OCI-M2 (cell line): ENCODE data around the gene UBE2H.
A peak's percentile ranks its signal among the peaks of the same experiment; 100 is the strongest.

Source experiments
- DNase-seq: peaks from one replicate; lab custom pipeline; 2025; ENCODE audit not compliant: unreplicated experiment; lab: John Stamatoyannopoulos, UW

The UBE2H gene

DNA sequence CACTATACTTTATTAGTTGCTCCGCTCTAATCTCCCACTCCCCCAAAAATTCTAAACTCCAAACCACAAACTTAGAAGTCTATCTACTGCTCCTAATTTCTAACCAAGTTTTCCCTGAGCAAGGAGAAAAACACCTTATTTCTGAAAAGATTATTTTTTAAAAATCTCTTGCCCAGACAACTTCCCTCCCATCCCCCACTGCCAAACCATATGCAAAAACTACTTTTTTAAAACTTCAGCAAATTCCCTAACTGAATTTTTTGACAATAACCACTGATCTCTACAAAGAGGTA, 1.9 kb downstream of the UBE2H start:
- DNase-seq = no peak

DNA sequence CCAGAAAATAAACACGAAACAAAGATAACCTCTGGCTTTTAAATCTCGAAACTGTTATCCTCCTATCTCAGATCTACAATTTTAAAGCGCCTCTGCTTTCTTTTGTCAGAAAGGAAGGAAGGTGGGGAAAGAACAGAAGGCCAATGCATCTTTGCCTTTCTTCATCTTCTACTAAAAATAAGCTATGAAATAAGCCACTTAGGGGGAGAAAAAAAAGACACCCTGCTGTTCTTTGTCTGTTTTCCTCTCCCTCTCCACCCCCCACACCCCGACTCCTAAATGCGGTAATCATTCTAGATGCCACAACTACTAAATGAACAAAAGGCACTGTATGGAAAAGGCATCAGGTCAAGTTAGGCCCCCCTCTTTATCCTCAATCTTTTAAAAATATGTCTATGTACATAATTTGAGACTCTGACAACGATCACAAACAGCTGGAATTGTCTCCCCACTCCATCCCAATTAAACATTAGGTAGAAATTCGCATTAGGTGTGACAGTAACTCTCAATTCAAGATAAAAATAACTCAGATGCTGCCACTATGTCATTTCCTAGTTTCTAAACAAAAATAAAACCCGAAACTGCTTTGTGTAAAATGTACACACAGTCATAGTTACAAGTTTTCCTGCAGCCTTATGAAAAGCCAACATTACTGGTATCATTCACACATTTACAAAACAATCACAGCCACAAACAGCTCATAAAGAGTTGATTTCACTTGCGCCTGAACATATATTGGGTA, 2.4 kb downstream of the UBE2H start:
- no peak for DNase-seq

DNA sequence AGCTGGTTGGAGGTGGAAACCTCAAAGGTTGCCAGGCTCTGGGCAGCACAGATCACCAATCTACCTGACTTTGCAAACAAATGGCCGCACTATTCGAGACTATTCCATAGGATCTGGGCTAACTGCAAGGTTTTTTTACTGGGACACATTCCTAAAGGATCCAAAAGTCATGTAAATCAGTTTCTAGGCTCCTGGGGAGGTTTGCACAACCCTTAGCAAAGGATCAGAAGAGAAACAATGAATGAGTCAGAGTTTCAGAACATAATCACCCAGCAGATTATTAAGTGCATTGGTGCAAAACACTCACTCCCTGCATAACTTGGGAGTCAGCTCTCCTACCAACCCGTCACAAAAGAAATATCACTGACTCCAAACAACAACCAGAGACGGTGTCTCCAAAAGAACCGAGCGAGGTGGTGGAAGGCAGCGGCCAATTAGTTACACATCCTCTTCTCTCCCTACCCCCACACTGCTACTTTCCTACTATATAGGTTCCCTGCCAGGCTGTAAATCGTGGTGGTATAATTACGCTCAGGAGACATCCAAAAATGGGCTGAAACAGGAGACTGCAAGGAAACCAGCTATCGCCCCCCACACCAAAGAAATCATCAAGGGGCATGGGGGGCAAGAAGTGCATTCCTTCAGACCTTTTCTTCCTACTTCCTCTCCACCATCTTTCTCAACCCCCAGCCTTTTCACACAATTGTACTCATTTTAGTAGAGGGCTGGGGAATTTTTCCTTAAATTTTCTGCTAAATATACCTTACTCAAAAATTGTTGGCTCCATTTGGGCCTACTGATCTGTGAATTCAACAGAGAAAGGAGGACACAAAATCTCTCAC, 3.2 kb downstream of the UBE2H start:
- DNase-seq = no peak

DNA sequence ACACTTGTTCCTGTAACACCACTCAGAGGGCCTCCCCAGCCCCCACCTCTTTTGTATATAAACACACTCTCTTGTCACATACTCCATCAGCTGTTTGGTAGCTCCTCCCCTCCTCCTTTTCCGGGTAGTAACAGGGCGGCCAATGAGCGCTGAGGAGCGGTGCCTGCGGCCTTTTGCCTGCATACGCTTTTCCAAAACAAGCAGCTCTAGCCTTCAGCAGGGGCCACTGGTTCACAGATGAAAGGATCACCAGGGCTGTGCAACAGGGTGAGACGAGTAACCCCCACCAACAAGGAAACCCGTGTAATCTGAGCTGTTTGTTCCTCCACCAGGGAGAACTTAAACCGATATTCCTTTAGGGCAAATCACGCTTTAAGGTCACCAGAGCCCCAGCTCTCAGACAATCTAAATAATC, 3.9 kb downstream of the UBE2H start:
- peak; percentile 41 for DNase-seq

DNA sequence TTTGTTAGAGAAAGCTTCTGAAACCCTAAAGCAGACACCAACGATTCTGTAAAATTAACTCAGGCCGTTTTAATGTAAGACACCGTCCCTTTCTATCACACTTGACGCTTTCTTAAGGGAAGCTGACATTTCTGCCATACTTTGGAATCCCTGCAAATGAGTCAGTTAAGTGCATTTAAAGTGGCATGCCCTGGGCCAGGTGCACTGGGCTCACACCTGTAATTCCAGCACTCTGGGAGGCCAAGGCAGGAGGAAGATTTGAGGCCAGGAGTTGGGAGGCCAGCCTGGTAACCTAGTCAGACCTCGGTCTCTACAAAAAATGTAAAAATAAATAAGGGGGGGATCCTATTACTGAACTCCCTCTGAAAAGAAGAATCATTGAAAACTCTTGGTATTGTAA, 4.4 kb downstream of the UBE2H start:
- DNase-seq = no peak

DNA sequence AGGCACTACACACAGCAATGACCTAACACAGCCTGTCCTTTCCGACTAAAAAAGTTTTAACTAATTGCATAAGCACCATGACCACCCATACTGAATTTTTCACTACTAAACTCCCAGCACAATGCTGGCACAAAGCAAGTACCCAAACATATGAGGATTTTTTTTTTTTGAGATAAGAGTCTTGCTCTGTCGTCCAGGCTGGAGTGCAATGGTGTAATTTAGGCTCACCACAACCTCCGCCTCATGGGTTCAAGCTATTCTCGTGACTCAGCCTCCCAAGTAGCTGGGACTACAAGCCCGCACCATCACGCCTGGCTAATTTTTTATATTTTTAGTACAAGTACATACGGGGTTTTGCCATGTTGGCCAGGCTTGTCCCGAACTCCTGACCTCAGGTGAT, 5.1 kb downstream of the UBE2H start:
- no peak for DNase-seq

DNA sequence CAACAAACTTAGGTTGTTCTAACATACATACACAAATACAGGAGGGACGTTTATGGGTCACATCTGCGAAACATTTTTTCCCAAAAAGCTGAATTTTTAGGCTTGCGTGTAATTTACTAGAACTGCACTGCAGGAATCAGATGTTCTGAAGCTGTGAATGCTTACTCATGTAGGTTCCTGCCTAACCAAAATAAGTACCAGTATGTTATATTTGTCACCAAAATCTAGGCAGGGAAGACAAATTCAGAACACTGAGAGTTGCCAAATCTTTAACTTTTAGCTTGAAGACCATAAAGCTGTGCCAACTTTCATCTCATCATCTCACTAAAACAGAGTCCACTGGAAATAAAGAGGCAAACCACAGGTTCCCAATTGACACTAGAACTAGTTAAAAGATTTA, 5.7 kb downstream of the UBE2H start:
- no peak for DNase-seq

DNA sequence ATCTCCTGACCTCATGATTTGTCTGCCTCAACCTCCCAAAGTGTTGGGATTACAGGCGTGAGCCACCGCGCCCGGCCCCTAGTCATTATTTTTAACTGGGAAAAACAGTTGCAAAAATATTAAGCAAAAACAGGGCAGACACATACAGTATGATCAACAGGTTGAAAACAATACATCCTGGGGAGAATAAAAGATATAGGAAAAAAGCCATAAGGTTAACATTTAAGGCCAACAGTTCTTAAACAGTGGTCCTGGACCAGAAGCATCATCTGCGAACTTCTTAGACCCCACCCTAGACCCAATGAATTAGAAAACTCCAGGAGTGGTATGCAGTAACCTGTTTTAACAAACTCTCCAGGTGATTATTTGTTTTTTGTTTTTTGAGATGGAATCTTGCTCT, 6.5 kb downstream of the UBE2H start:
- no peak for DNase-seq

DNA sequence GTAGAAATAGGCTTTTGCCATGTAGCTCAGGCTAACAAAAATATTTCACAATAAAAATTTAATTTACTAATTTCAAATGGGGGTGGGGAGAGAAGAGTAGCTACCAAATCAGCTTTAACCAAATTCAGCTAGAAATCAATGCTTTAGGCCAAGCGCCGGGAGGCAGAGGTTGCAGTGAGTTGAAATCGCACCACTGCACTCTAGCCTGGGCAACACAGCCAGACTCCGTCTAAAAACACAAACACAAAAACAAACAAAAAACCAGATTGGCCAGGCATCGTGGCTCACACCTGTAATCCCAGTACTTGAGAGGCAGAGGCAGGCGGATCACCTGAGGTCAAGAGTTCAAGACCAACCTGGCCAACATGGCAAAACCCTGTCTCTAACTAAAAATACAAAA, 9.4 kb downstream of the UBE2H start:
- DNase-seq = no peak

DNA sequence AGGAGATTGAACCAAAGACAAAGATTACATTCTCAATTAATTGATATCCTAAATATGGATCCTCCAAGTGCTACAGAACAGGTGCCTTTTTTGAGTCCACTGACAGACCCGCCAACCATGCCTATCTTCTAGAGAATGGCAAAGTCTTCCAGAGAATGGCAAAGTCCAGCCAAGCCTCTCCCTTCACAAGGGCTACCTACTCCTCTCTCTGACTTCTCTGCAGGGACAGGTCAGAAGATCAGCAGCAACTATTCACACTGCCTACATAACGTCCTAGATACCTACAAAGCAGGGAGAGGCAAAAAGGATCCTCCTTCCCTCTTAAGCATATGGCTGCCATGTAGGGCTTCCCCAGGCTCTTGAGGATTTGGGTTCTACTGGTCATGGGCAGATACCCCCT, 12.4 kb downstream of the UBE2H start:
- DNase-seq = no peak

DNA sequence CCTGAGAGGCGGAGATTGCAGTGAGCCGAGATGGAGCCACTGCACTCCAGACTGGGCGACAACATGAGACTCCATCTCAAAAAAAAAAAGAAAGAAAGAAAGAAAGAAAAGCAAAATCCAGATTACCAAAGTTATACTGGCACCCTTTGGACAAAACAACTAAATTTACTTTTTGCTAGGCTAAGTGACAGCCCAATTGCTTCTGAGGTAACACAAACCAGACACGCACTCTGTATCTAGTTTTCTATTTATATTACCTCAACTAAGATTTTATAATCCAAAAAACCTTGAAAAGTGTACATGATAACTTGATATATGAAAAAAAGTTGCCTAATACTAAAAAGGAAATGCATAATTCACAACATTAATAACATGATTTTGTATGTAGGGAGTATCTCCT, 12.9 kb downstream of the UBE2H start:
- no peak for DNase-seq

DNA sequence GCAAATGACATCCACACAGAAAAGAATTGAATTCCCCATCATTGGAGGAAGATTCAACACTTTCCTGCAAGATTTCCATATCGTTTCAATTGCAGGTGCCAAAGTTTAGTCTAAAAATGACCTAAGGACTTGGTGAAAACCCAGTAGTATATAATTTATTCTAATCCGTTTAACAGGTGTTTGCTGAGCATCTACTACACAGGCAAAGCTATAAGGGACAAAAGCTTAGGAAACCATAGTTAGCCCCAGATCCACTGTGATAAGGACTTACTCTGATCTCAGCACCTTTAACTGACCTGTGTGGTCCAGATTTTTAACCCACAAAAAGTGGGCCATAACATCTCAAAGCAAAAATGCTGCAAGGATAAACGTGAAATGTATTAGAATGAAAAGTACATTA, 19.1 kb downstream of the UBE2H start:
- DNase-seq = no peak

DNA sequence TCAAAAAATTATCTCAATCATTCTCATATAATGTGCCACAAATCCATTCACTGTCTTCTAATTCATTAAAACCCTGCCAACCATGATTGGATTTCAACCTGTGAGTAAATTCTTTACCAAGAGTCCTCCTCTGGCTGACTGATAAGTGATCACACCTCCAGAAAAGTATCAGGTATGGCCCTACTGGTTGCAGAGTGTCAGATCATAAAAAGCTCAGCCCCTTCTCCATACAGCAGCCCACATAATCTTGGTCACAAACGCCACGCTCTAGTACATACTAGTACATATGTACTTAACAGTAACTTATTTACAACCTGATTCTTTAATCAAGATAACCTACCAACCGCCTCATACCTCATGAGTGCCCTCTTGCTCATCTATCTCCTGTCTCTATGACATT, 26.1 kb downstream of the UBE2H start:
- DNase-seq = no peak

DNA sequence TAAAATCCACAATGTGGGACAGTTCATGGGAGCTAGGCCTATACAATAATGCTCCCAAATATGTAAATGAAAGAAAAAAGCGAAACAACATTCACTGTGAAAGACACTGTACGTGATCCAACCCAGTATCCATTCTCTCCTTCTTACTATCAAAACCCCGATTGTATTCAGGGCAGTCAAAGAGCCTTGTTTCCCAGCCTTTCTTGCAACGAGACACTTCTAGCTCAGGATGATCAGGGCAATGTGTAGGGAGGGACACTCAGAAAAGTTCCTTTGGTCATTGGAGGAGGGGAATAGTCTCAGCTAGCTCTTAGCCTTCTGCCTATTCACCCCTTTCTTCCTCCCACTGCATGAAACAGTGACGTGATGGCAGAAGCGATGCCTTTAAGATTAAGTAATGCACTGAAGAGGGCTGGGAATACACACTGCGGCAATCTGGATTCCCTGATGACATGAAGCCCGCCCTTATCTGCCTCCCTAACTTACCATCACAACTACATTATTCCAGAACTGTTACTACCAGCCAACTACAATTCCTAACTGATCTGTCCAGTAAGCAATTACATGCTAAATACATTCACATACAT, 27.3 kb downstream of the UBE2H start:
- no peak for DNase-seq

DNA sequence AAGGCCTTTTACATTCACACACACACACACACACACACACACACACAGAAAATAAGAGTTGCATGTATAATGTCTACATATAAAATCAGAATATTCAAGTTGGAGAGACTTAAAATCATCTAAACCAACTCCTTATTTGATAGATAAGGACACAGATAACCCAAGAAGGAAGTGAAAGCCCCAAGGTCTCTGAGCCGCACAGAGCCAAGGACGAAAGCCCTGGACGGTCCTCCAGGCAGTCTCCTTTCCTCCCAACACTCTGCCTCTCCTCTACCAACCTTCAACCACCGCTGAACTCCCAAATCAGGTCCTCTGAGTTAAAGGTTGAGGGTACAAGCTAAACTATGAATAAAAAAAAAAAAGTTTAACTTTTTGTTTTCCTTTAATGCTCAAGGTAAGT, 28.2 kb downstream of the UBE2H start:
- DNase-seq = no peak

DNA sequence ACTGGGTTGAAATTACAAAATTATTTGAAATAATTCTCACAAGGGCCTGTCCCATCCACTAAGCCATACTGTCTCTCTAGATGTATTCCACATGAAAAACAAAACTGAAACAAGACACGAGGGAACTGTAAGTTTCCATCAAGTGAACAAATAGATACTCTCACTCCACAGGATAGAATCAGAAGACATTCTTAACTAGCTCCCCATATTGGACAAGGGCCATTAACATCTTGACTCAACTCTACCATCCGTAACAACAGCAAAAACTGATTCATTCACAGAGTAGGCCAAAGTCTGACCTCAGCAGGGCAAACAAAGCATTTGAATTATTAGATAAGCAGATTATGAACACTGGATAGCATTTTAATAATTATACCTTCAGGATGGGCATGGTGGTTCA, 29.1 kb downstream of the UBE2H start:
- no peak for DNase-seq

DNA sequence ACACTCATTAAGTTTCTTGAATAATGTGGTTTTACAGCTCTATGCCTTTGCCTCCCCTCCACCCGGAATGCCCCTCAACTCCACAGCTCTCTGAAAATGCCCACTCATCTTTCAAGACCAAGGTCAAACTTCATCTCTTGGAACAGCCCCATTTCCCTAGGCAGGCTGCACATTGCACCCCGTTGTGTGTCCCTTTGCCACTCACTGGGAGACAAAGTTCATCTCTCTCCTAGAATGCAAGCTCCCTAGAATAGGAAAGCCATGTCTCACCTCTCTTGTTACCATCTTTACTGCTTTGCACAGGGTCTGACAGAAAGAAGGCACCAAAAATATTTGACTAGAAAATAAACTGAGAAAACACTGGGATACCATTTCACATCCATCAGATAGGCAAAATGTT, 33.3 kb downstream of the UBE2H start:
- no peak for DNase-seq

DNA sequence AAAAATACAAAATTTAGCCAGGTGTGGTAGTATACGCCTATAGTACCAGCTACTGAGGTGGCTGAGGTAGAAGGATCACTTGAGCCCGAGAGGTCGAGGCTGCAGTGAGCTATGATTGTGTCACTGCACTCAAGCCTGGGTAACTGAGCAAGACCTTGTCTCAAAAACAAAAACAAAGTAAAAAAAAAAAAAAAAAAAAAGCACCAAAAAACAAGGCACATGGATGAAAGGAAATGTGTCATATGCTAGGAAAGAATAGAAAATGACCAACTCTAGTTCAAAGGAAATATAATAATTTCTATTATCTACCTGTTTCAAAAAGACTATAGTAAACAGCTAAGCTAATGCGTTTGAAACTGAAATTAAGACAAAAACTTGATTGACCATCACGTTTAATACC, 33.8 kb downstream of the UBE2H start:
- DNase-seq = no peak

DNA sequence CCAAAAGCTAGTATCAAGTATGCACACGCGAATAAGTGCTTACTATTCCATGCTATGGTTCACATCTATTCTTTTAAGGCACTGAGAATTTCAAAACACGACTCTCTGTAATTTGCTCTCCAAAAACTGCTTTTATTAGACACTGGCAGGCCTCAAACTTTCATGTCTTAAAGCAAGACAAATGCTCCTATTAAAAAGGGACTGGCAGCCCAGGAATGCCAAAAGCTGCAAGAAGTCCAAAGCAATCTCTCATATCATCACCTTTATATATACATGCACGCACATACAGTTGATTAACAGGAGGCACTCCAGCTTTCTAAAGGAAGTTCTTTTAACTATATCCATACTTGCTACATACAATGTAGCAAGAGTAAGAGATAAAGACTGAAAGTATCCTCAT, 34.8 kb downstream of the UBE2H start:
- DNase-seq = no peak

DNA sequence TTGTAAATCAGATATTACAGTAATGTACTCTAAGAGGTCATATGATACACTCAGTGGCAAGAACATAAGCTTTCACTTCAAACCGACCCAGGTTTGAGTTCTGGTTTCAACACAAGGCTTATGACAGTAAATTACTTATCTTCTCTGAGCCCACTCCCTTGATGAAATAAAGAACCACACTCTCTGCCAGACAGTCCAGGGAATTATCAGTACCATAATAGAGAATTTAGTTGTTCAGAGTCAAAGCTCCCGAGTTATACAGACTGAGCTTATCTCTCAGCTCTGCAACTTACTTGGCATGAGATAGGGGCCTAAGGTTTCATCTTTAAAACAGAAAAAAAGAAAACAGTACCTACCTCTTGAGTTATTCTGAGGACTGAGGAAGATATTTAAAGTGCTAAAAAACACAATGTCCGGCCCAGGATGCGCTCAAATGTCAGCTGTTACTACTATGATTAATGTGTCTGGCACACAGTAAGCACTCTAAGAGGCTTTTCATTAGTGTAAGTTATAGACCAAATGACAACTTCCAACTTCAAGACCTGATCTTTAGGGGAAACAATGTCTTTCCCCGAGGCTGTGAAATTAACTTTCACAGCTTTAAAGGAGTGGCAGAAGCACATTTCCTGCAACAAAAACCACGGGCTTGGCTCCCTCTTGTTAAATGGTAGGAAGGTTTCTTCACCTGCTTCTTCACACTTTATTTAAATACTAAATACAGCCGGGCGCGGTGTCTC, 38.1 kb downstream of the UBE2H start:
- DNase-seq = peak; percentile 75

DNA sequence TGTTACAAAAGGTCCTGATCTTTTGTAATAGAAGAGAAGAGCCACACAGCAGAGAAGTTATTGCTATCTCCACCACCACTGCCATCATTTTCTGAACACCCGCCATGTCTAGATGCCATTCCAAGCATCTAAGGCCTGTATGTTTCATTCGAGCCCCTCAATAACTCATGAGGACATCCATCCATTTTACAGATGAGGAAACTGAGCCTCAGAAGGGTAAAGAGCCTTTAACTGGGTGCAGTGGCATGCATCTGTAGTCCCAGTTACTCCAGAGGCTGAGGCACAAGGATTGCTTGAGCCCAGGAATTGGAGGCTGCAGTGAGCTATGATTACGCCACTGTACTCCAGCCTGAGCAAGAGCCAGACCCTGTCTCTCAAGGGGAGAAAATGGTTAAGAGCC, 39.3 kb downstream of the UBE2H start:
- DNase-seq = no peak

DNA sequence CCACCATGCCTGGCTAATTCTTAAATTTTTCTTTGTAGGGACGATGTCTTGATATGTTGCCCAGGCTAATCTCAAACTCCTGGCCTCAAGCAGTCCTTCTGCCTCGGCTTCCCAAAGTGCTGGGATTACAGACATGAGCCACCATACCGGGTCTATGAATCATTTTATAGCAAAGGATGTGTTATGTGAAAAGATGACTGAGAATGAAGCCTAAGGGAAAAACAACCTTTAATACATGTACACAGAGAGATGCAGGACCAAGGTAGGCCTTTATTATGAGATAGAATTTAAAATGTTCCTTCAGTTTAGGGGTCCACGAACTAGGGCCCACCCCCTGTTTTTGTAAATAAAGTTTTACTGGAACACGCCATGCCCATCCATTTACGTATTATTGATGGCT, 41.0 kb downstream of the UBE2H start:
- DNase-seq = no peak
